Measurements from ENCODE around the gene NAIF1.
"Not testable (repeated sequence)": the region's sequence is repeated elsewhere in the genome, so short reads cannot be mapped to it uniquely, and the experiment has no call there.

The NAIF1 gene

GRCh38 chr9:128025736-128026135 is 41.4 kb downstream of the NAIF1 start:
- peak; percentile 62 for DNase-seq

DNA sequence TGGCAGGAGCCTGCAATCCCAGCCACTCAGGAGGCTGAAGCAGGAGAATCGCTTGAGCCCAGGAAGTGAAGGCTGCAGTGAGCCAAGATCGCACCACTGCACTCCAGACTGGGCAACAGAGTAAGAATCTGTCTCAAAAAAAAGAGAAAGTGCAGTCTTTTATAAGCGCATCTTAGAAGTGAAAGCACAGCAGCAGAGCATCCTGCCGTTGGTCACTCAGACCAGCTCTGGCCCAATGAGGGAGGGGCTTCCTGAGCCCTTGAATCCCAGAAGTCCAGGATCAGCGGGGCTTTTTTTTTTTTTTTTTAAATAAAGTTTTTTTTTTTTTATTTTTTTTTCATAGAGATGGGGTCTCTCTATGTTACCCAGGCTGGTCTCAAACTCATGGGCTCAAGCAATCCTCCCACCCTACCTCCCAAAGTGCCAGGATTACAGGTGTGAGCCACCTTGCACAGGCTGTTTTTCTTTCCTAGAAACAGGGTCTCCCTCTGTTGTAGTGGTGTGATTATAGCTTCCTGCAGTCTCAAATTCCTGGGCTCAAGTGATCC is 42.3 kb downstream of the NAIF1 start:
- DNase-seq: peak; percentile 38

- not testable (repeated sequence) for DNase-seq
These were observed 43.4 kb downstream of the NAIF1 start for GRCh38 chr9:128023671-128024070.

DNA sequence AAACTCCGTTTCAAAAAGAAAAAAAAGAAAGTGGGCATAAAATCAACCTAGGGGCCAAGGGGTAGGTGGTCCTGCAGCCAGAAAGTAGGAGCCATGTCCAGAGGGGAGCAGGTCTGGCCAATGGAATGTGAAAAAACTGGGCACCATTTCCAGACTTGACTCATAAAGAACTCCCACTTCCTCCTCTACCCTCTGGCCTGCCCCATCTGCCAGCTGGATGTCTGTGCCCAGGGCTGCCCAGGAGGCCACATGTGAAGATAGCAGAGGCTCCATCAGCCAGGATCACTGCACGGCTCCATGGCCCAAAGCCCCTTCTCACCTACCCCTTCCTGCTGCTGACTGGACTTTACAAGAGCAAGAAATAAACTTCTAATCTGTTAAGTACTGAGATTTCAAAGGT is 44.2 kb downstream of the NAIF1 start:
- DNase-seq: no peak

DNA sequence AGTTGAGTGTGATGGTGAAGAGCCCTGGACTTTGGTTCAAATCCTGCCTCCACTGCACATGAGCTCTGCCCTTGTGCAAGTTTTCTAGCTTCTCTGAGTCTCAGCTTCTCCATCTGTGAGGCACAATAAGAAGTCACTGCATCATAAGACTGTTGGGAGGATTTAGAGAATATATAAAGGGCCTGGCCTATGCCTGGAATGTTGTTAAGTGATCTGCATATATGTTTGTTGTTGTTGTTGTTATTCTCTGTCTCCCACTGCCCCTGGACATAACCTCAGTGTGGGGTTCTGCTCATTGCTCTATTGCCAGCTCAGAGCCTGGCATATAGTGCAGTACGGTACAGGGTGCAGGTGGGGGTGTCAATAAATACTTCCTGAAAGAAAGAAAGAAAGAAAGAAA is 46.0 kb downstream of the NAIF1 start:
- no peak for DNase-seq

- no peak for DNase-seq
These were observed 46.4 kb downstream of the NAIF1 start for GRCh38 chr9:128020692-128021091.

DNA sequence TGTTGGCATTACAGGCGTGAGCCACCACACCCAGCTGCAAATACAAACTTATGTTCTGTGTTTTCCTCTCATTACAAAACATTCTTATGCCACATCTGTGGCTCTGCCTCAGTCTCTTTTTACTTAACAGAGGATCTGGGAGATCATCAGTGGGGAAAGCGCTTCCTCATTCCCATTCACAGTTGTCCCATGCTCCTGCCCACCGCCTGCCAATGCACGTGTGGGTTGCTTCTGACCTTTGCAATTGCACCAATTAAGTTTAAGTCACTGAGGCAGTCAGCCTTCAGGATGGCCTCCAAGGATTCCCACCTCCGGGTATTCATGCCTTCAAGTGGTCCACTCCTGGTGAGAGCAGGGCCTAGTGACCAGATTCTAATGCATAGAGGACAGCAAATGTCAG is 51.4 kb downstream of the NAIF1 start:
- DNase-seq: no peak
